Neural crest cell (in vitro differentiated cells): Measurements from ENCODE around the gene EIF4E2. TPM values are rescaled to one million over a fixed set of nuclear protein-coding genes. Genes with fewer than 3 reads are reported as not detected.
A peak's percentile ranks its signal among the peaks of the same experiment; 100 is the strongest.

Experiments used
- DNase-seq: peaks from one replicate; pipeline ENCODE4 v3.0.0; 2021; ENCODE audit warnings: low read depth, mixed read lengths, low spot score
- H3K27ac Mint-ChIP-seq: one replicate; pipeline ENCODE4 v1.8.0; 2021; ENCODE audit warnings: mild to moderate bottlenecking, mixed read lengths; ENCODE audit not compliant: unreplicated experiment
- H3K27me3 Mint-ChIP-seq: 2 replicates; pipeline ENCODE4 v1.8.0; 2021; ENCODE audit warnings: low read depth, mild to moderate bottlenecking, mixed read lengths
- H3K36me3 Mint-ChIP-seq: 2 replicates; pipeline ENCODE4 v1.8.0; 2021; ENCODE audit warnings: low read depth, mild to moderate bottlenecking, mixed read lengths
- H3K4me1 Mint-ChIP-seq: 2 replicates; pipeline ENCODE4 v1.8.0; 2021; ENCODE audit warnings: mixed read lengths
- H3K4me3 Mint-ChIP-seq: one replicate; pipeline ENCODE4 v1.8.0; 2021; ENCODE audit warnings: mild to moderate bottlenecking, mixed read lengths
- H3K9me3 Mint-ChIP-seq: 2 replicates; pipeline ENCODE4 v1.8.0; 2021; ENCODE audit warnings: mixed read lengths
- total RNA-seq: library from RNA; stranded (reverse); gene quantifications from 2 replicates; pipeline ENCODE4 v1.2.1, GENCODE V29; 2021
- TF ChIP-seq, protein P1 (sequence below): fragments of 200-600 bp; sonication (generic); conservative IDR thresholded peaks from 2 replicates; pipeline ENCODE4 v1.5.0; 2021; ENCODE audit warnings: antibody characterized with exemption, mild to moderate bottlenecking

EIF4E2 gene
- total RNA-seq, 1 donor from 2014 or later: 85.7 TPM

DNA sequence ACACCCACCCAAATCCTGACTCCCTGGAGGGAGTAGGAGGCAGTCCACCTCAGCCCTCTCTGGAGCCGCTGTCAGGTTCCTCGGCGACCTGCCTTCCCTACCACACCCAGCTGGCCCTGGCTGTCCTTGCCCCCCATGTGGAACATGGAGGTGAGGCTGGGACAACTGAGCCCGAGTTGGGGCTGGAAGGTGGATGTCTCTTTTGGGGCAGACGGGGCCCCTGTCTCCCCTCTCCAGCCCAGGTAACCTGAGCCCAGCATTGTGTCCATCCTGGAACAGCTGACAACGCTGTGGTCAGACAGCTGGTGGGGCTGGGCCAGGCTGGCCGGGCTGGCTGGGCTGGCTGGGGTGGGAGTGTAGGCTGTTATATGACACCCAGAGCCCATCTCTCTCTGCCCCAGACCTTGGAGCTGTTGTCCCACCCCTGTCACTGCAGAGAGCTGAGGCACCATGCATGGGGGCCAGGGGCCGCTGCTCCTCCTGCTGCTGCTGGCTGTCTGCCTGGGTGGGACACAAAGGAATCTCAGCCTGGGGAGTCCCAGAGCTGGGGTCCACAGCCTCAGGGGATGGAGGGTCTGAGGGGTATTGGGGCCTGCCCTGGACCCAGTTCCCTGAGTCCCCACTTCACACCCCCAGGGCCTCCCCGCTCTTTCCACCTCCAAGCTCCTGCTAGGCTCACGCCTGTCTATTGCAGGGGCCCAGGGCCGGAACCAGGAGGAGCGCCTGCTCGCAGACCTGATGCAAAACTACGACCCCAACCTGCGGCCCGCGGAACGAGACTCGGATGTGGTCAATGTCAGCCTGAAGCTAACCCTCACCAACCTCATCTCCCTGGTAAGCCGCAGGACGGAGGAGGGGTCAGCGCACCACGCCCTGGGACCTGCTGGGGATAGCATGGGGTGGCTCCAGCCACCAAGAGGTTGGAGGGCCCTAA, 10.9 kb upstream of the EIF4E2 start, which contains the start of gene CHRNG:
TSS of gene CHRNG (plus strand) at position 395 of the 934 bp plus-strand sequence. CDS start at position 451, 56 bp downstream.
- Mint-ChIP-seq H3K9me3 (peaks cover 3% of the 10 kb centered on the region), H3K27ac (no peak within 1 kb of the TSS), H3K27me3 (peaks cover 3% of the 10 kb centered on the region), H3K4me1 (peaks cover 7% of the 10 kb centered on the region), H3K4me3 (no peak within 1 kb of the TSS), H3K36me3 (peaks cover 6% of the 10 kb centered on the region)
- DNase-seq: no peak
- TF ChIP-seq, protein P1, sequence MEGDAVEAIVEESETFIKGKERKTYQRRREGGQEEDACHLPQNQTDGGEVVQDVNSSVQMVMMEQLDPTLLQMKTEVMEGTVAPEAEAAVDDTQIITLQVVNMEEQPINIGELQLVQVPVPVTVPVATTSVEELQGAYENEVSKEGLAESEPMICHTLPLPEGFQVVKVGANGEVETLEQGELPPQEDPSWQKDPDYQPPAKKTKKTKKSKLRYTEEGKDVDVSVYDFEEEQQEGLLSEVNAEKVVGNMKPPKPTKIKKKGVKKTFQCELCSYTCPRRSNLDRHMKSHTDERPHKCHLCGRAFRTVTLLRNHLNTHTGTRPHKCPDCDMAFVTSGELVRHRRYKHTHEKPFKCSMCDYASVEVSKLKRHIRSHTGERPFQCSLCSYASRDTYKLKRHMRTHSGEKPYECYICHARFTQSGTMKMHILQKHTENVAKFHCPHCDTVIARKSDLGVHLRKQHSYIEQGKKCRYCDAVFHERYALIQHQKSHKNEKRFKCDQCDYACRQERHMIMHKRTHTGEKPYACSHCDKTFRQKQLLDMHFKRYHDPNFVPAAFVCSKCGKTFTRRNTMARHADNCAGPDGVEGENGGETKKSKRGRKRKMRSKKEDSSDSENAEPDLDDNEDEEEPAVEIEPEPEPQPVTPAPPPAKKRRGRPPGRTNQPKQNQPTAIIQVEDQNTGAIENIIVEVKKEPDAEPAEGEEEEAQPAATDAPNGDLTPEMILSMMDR: no peak

- Mint-ChIP-seq H3K27me3 (peaks cover 3% of the 10 kb centered on the region), H3K4me3 (no peak overlapping the region), H3K9me3 (peaks cover 3% of the 10 kb centered on the region), H3K36me3 (peaks cover 8% of the 10 kb centered on the region), H3K27ac (no peak overlapping the region), H3K4me1 (peaks cover 5% of the 10 kb centered on the region)
- TF ChIP-seq, protein P1: no peak
- no peak for DNase-seq
Observed at GRCh38 chr2:232540441-232541041, 9.9 kb upstream of the EIF4E2 start.

DNA sequence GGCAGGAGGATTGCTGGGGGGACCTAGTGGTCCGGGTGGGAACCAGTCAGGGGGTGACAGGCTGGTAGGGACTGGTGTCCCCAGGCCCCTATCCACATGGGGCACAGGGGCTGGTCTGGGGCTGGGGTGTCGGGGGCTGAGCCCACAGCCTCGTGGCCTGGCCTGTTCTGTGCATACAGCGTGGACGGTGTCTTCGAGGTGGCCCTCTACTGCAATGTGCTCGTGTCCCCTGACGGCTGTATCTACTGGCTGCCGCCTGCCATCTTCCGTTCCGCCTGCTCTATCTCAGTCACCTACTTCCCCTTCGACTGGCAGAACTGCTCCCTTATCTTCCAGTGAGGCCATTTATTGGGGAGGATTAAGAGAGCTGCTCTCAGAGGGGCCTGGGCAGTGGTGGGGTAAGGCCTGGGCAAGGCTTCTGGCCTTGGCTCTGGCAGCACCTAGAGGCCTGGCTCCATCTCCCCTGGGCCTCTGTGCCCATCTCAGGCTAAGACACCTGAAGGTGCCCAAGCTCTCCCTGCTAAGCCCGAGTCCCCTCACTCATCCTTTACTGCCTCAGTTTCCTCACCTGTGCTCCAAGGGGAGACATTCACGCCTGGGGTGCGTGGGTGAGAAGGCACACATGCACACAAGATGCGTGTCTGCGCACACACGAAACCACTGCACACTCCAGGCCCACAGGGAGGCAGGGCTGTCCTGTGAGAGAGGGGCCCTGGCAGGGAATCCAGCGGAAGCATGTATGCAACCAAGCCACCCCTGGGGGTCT, 9.1 kb upstream of the EIF4E2 start:
- Mint-ChIP-seq H3K36me3 (peaks cover 9% of the 10 kb centered on the region), H3K9me3 (peaks cover under 1% of the 10 kb centered on the region), H3K4me1 (peaks cover 5% of the 10 kb centered on the region), H3K27me3 (peaks cover 3% of the 10 kb centered on the region), H3K4me3 (no peak overlapping the region), H3K27ac (no peak overlapping the region)
- DNase-seq: no peak
- TF ChIP-seq, protein P1: no peak

DNA sequence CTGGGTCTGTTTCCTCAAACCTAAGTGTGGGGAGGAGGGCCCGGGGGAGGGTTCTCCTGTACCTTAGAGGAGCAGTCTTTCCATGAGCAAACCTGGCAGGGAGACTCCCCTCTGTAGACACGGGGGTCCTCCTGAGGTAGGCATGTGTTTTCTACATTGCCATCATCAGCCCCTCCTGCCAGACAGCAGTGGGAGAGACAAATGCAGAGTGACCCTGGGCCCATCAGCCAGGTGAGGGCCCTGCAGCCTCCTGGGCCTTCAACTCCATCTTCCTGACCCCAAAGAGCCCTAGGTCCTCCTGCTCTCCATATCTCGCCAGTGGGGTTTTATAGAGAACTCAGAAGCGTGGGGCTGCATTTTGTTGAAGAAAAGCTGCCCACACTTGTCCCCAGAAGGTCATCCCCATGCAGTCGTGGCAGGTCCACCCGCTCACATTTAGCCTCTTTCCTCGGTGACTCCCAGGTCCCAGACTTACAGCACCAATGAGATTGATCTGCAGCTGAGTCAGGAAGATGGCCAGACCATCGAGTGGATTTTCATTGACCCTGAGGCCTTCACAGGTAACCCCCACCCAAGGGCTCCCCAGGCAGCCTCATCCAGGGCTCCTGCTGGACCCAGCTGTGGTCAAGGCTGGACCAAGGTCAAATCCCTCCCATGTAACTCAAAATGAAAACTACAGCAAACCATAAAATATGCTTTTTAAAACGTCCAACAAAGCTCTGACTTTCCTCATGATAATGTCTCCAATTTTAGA, 8.4 kb upstream of the EIF4E2 start:
- Mint-ChIP-seq H3K27ac (no peak overlapping the region), H3K9me3 (no peaks in the 10 kb centered on the region), H3K36me3 (peaks cover 9% of the 10 kb centered on the region), H3K4me1 (peaks cover 5% of the 10 kb centered on the region), H3K4me3 (peak overlapping the region; percentile 20), H3K27me3 (peaks cover 3% of the 10 kb centered on the region)
- no peak for DNase-seq
- TF ChIP-seq, protein P1: no peak
